WTC11 (cell line): ENCODE data around the gene SH3GLB2. TPM values are rescaled to one million over a fixed set of nuclear protein-coding genes. Genes with fewer than 3 reads are reported as not detected.

Experiments
- ATAC-seq: fragments of 200-7000 bp; cut with Tn5 transposase; 2 replicates; pipeline ENCODE4 v1.10.0; 2021; ENCODE audit warnings: mild to moderate bottlenecking, moderate library complexity
- CTCF ChIA-PET: fragments of 300-600 bp; sonication (Branson Sonifier 250); formaldehyde crosslinking; loops from one replicate; lab custom pipeline; 2021; ENCODE audit warnings: antibody characterized with exemption; lab: Charles Lee
- POLR2A ChIA-PET: fragments of 350-600 bp; sonication (Branson Sonifier 250); formaldehyde crosslinking; loops from one replicate; lab custom pipeline; 2021; ENCODE audit warnings: antibody characterized with exemption; lab: Charles Lee
- DNase-seq: peaks from one replicate; pipeline ENCODE4 v3.0.0; 2021; ENCODE audit warnings: low spot score
- H3K27ac Mint-ChIP-seq: 2 replicates; pipeline ENCODE4 v1.8.0; 2021; ENCODE audit warnings: mixed read lengths
- H3K27me3 Mint-ChIP-seq: 2 replicates; pipeline ENCODE4 v1.8.0; 2021; ENCODE audit warnings: low read depth, mild to moderate bottlenecking, moderate library complexity, mixed read lengths
- H3K36me3 Mint-ChIP-seq: 2 replicates; pipeline ENCODE4 v1.8.0; 2021; ENCODE audit warnings: mixed read lengths
- H3K4me1 Mint-ChIP-seq: 2 replicates; pipeline ENCODE4 v1.8.0; 2022; ENCODE audit warnings: mixed read lengths
- H3K4me3 Mint-ChIP-seq: 2 replicates; pipeline ENCODE4 v1.8.0; 2021; ENCODE audit warnings: mild to moderate bottlenecking, moderate library complexity, mixed read lengths
- H3K9me3 Mint-ChIP-seq: 2 replicates; pipeline ENCODE4 v1.8.0; 2021; ENCODE audit warnings: mixed read lengths
- ATF2 ChIP-seq: sonication (generic); formaldehyde crosslinking; IDR thresholded peaks from 2 replicates; pipeline ENCODE4 v1.8.1; 2022; ENCODE audit warnings: low read depth, missing genetic modification reagents, borderline replicate concordance
- CREB1 ChIP-seq: sonication (generic); formaldehyde crosslinking; IDR thresholded peaks from 2 replicates; pipeline ENCODE4 v1.8.0; 2023; ENCODE audit warnings: mild to moderate bottlenecking, missing genetic modification reagents
- ERG ChIP-seq: fragments of 250-450 bp; sonication (Bioruptor Pico); IDR thresholded peaks from 2 replicates; pipeline ENCODE4 v1.8.0; 2021; ENCODE audit warnings: mild to moderate bottlenecking
- FOXP4 ChIP-seq: sonication (generic); formaldehyde crosslinking; IDR thresholded peaks from 2 replicates; pipeline ENCODE4 v1.8.0; 2022; ENCODE audit warnings: mild to moderate bottlenecking, missing genetic modification reagents
- HMGA2 ChIP-seq: fragments of 250-450 bp; sonication (Bioruptor Pico); IDR thresholded peaks from 2 replicates; pipeline ENCODE4 v1.4.0; 2021; ENCODE audit warnings: mild to moderate bottlenecking, moderate library complexity
- HMGXB4 ChIP-seq: sonication (generic); formaldehyde crosslinking; IDR thresholded peaks from 2 replicates; pipeline ENCODE4 v1.8.1; 2023; ENCODE audit warnings: mild to moderate bottlenecking, moderate library complexity, missing genetic modification reagents
- MLX ChIP-seq: sonication (generic); formaldehyde crosslinking; IDR thresholded peaks from 2 replicates; pipeline ENCODE4 v1.8.1; 2023; ENCODE audit warnings: mild to moderate bottlenecking, missing genetic modification reagents, moderate library complexity
- PRDM15 ChIP-seq: sonication (generic); formaldehyde crosslinking; IDR thresholded peaks from 2 replicates; pipeline ENCODE4 v1.8.0; 2022; ENCODE audit warnings: missing genetic modification reagents
- SMAD4 ChIP-seq: sonication (generic); formaldehyde crosslinking; IDR thresholded peaks from 2 replicates; pipeline ENCODE4 v1.8.0; 2022; ENCODE audit warnings: mild to moderate bottlenecking, missing genetic modification reagents
- TCF7 ChIP-seq: sonication (generic); formaldehyde crosslinking; IDR thresholded peaks from 2 replicates; pipeline ENCODE4 v1.8.0; 2022; ENCODE audit warnings: mild to moderate bottlenecking, low read depth, missing genetic modification reagents, moderate library complexity
- ZMAT4 ChIP-seq: fragments of 250-450 bp; sonication (Bioruptor Pico); IDR thresholded peaks from 2 replicates; pipeline ENCODE4 v1.9.0; 2021; ENCODE audit warnings: mild to moderate bottlenecking
- ZNF281 ChIP-seq: sonication (generic); formaldehyde crosslinking; IDR thresholded peaks from 2 replicates; pipeline ENCODE4 v1.8.0; 2023; ENCODE audit warnings: mild to moderate bottlenecking, missing genetic modification reagents
- total RNA-seq: library from RNA; stranded (reverse); gene quantifications from 3 replicates; pipeline ENCODE4 v1.2.3, GENCODE V29; 2021

The SH3GLB2 gene
- total RNA-seq, 1 experiment from 2014 or later, result 59.7 TPM

GRCh38 chr9:128983536-128983935 lies 44.6 kb downstream of the SH3GLB2 start (continued):
- no peak for TF ChIP-seq ZNF281

- no peak for TF ChIP-seq CREB1
- TF ChIP-seq FOXP4, result no peak
- no peak for TF ChIP-seq MLX (CRISPR knock-in tag)
- TF ChIP-seq, all 79 proteins: peak for 0
- no peaks in the 10 kb centered on the region for H3K4me1 Mint-ChIP-seq
- no peaks in the 10 kb centered on the region for H3K27me3 Mint-ChIP-seq
- no peak overlapping the region for H3K4me3 Mint-ChIP-seq
- CTCF ChIA-PET, result no interaction called here
- H3K27ac Mint-ChIP-seq, result no peak overlapping the region
- DNase-seq (no peak), ATAC-seq (no peak)
- H3K9me3 Mint-ChIP-seq, result no peaks in the 10 kb centered on the region
- H3K36me3 Mint-ChIP-seq, result peaks cover 76% of the 10 kb centered on the region
- POLR2A ChIA-PET, result no interaction called here
Observed at GRCh38 chr9:128979111-128979510, 49.0 kb downstream of the SH3GLB2 start.

GRCh38 chr9:128972956-128973355 lies 55.2 kb downstream of the SH3GLB2 start:
- no peak for ATAC-seq
- POLR2A ChIA-PET, result no interaction called here
- Mint-ChIP-seq H3K36me3 (peaks cover 76% of the 10 kb centered on the region), H3K9me3 (no peaks in the 10 kb centered on the region), H3K27me3 (no peaks in the 10 kb centered on the region), H3K4me1 (no peaks in the 10 kb centered on the region)
- CTCF ChIA-PET, result no interaction called here
- no peak for TF ChIP-seq ERG (CRISPR knock-in tag)
- no peak for TF ChIP-seq HMGA2 (CRISPR knock-in tag)
- no peak for TF ChIP-seq HMGXB4 (CRISPR knock-in tag)
- no peak for TF ChIP-seq SMAD4 (CRISPR knock-in tag)
- TF ChIP-seq ZNF281, result no peak
- TF ChIP-seq TCF7 (CRISPR knock-in tag), result no peak
- no peak for TF ChIP-seq ATF2
- no peak for TF ChIP-seq ZMAT4 (CRISPR knock-in tag)
- no peak for TF ChIP-seq PRDM15 (CRISPR knock-in tag)
- TF ChIP-seq, all 79 proteins: peak for 0
- DNase-seq, result no peak
- no peak overlapping the region for H3K4me3 Mint-ChIP-seq
- no peak overlapping the region for H3K27ac Mint-ChIP-seq
